KOPT-K1 (cell line): ENCODE measurements around the gene TPD52L2.

Experiments
- H3K27ac ChIP-seq: fragments of 200-600 bp; sonication (generic); 2 replicates; pipeline ENCODE4 v1.5.1; 2016; ENCODE audit warnings: antibody characterized with exemption, mild to moderate bottlenecking, low read depth, low read length; ENCODE audit not compliant: poor library complexity, severe bottlenecking
- H3K36me3 ChIP-seq: fragments of 200-600 bp; sonication (generic); 2 replicates; pipeline ENCODE4 v1.5.1; 2017; ENCODE audit warnings: antibody characterized with exemption, mild to moderate bottlenecking, low read length, moderate library complexity; ENCODE audit not compliant: insufficient read depth
- H3K9me3 ChIP-seq: fragments of 200-600 bp; sonication (generic); 2 replicates; pipeline ENCODE4 v1.5.1; 2017; ENCODE audit warnings: antibody characterized with exemption, low read length, mild to moderate bottlenecking; ENCODE audit not compliant: insufficient read depth, poor library complexity, severe bottlenecking

Gene TPD52L2

GRCh38 chr20:63890201-63890576, 25.1 kb downstream of the TPD52L2 start:
- Histone ChIP-seq H3K36me3 (peaks cover 48% of the 10 kb centered on the region), H3K9me3 (no peaks in the 10 kb centered on the region), H3K27ac (no peak overlapping the region)

- H3K36me3 ChIP-seq = peaks cover 44% of the 10 kb centered on the region
Measured at GRCh38 chr20:63890616-63891015, 25.5 kb downstream of the TPD52L2 start.

GRCh38 chr20:63891061-63892002, 26.3 kb downstream of the TPD52L2 start:
- no peaks in the 10 kb centered on the region for H3K9me3 ChIP-seq
- no peak overlapping the region for H3K27ac ChIP-seq
- H3K36me3 ChIP-seq = peaks cover 39% of the 10 kb centered on the region

More at GRCh38 chr20:63890616-63891015, 25.5 kb downstream of the TPD52L2 start:
- Histone ChIP-seq H3K27ac (no peak overlapping the region), H3K9me3 (no peaks in the 10 kb centered on the region)

- no peaks in the 10 kb centered on the region for H3K9me3 ChIP-seq
- H3K27ac ChIP-seq = no peak overlapping the region
- H3K36me3 ChIP-seq = peaks cover 35% of the 10 kb centered on the region
Measured at GRCh38 chr20:63892402-63892801, 27.3 kb downstream of the TPD52L2 start.

- H3K9me3 ChIP-seq = no peaks in the 10 kb centered on the region
- no peak overlapping the region for H3K27ac ChIP-seq
- H3K36me3 ChIP-seq = peaks cover 34% of the 10 kb centered on the region
Measured at GRCh38 chr20:63893999-63894357, 28.9 kb downstream of the TPD52L2 start.

GRCh38 chr20:63894358-63895201, 29.5 kb downstream of the TPD52L2 start, which contains the start of gene DNAJC5:
Gene DNAJC5 (plus strand): TSS chr20:63895126. CDS start chr20:63928346, 33,220 bp downstream.
- Histone ChIP-seq H3K9me3 (no peaks in the 10 kb centered on the region), H3K36me3 (peaks cover 28% of the 10 kb centered on the region), H3K27ac (peak within 1 kb of the TSS; percentile 45)

GRCh38 chr20:63895202-63895951, 30.3 kb downstream of the TPD52L2 start:
- Histone ChIP-seq H3K9me3 (no peaks in the 10 kb centered on the region), H3K27ac (peak overlapping the region; percentile 45), H3K36me3 (peaks cover 20% of the 10 kb centered on the region)

- peak overlapping the region; percentile 45 for H3K27ac ChIP-seq
- no peaks in the 10 kb centered on the region for H3K9me3 ChIP-seq
Measured at GRCh38 chr20:63895952-63896263, 30.8 kb downstream of the TPD52L2 start.

GRCh38 chr20:63896264-63897105, 31.4 kb downstream of the TPD52L2 start:
- Histone ChIP-seq H3K36me3 (peaks cover 17% of the 10 kb centered on the region), H3K27ac (peak overlapping the region; percentile 45), H3K9me3 (no peaks in the 10 kb centered on the region)

More at GRCh38 chr20:63895952-63896263, 30.8 kb downstream of the TPD52L2 start:
- H3K36me3 ChIP-seq = peaks cover 16% of the 10 kb centered on the region

- H3K9me3 ChIP-seq = no peaks in the 10 kb centered on the region
- H3K36me3 ChIP-seq = peaks cover 18% of the 10 kb centered on the region
- H3K27ac ChIP-seq = no peak overlapping the region
Measured at GRCh38 chr20:63897978-63898561, 33.0 kb downstream of the TPD52L2 start.

- H3K36me3 ChIP-seq = peaks cover 18% of the 10 kb centered on the region
Measured at GRCh38 chr20:63898882-63899558, 34.0 kb downstream of the TPD52L2 start.

GRCh38 chr20:63900413-63900812, 35.3 kb downstream of the TPD52L2 start:
- Histone ChIP-seq H3K36me3 (peaks cover 18% of the 10 kb centered on the region), H3K27ac (no peak overlapping the region), H3K9me3 (no peaks in the 10 kb centered on the region)

More at GRCh38 chr20:63898882-63899558, 34.0 kb downstream of the TPD52L2 start:
- no peak overlapping the region for H3K27ac ChIP-seq
- H3K9me3 ChIP-seq = no peaks in the 10 kb centered on the region

GRCh38 chr20:63903796-63904561, 38.9 kb downstream of the TPD52L2 start:
- peaks cover 5% of the 10 kb centered on the region for H3K36me3 ChIP-seq
- H3K9me3 ChIP-seq = no peaks in the 10 kb centered on the region
- no peak overlapping the region for H3K27ac ChIP-seq
